Stimulated activated CD8-positive, alpha-beta memory T cell treated with anti-CD3 and anti-CD28 coated beads, Interleukin-7, amount 100 ng/mL, for 4 hours (primary cell): ENCODE data around the gene GPC2.
A peak's percentile ranks its signal among the peaks of the same experiment; 100 is the strongest.
"Not testable (repeated sequence)": the region's sequence is repeated elsewhere in the genome, so short reads cannot be mapped to it uniquely, and the experiment has no call there.

Source experiments
- DNase-seq, 2 donors: peaks; one replicate each; pipeline ENCODE4 v3.0.0-alpha.2; 2020; ENCODE audit warnings: low read depth in 2 of 2

The GPC2 gene

DNA sequence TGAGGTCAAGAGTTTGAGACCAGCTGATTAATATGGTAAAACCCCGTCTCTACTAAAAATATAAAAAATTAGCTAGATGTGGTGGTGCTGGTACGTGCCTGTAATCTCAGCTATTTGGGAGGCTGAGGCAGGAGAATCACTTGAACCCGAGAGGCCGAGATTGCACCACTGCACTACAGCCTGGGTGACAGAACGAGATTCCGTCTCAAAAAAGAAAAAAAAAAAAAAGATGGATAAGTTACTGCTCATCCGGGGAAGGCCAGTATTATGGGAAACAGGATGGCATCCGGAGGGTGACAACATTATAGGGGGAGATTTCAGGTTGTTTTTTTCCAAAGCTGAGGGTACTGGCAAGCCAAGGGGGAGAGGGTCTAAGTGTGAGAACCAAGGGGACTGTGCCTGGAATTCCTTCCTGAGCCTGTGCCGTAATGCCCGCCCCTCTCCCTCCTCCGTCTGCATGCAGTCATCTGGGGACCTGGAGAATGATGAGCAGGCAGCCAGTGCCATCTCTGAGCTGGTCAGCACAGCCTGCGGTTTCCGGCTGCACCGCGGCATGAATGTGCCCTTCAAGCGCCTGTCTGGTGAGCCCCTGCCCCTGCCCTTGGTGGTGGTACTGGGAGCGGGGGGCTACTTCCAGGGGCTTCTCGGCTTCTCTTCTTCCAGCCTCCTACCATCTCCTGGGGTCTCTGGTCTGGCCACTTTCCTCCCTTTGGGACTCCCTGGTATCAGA lies 24.1 kb downstream of the GPC2 start:
- DNase-seq: no peak

DNA sequence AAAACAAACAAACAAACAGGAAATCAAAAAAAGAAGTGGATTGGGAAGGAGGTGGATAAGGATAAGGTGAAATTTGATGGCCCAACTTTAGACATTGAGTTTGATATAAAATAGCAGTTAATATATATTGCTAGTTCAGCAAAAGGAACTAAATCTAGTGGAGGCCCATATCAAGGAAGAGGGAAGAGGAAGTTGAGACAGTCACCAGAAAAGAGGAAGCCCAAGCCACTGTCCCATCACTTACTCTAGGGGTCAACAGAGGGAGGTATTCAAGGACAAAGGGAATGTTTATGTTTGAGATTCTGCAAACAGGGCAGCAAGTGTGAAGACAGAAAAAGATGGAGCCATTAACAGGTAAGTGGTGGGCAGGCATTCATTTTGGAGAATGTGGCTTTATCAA lies 24.8 kb downstream of the GPC2 start:
- no peak for DNase-seq

DNA sequence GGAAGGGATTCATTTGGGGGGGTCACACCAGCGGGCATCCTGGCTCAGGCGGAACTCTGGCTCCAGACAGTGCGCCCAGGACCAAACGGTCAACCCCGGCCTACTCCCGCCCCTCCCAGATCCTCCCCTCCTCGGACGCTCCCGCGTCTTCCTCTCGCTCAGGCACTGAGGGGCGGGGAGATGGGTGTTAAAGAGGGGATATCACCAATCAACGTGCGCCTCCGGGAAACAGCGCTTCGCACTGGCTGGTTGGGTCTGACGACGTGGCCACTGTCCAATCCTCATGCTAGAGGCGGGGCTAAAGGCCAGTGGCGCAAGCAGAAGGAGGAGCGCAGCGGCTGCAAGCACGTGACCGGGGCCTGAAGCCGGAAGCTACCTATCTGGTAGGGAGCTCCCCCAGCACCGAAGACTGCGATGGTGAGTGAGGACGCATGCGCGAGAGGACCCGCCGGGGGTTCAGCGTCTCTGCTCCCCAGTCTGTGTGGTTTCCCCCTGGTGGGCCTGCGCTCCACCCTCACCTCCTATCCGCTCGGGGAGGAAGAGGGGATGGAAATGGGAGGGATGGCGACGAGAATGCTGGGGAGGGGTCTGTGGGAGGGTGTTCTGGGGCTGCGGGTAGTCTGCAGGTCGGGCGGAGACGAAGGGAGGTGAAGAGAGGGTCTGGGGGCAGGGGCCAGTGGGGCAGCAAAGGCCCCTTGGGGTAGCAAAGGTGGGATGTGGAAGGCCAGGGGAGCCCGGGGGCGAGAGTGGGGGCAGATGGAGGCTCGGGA lies 28.4 kb downstream of the GPC2 start, which contains the start of gene LAMTOR4:
Gene LAMTOR4, plus strand, starts transcription at position 360 of the 770 bp plus-strand sequence. Its CDS starts 55 bp downstream, at position 415.
- peak; percentile 97 for DNase-seq

DNA sequence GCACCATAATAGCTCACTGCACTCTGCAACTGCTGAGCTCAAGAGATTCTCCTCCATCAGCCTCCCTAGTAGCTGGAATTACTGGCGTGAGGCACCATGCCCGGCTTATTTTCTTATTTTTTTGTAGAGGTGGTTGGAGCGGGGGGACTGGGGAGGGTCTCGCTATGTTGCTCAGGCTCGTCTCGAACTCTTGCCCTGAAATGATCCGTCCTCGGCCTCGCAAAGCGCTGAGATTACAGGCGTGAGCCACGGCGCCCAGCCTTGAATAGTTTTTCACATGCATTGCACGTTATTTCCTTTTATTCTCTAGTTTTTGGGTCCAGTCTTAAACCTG lies 29.0 kb downstream of the GPC2 start:
- no peak for DNase-seq

DNA sequence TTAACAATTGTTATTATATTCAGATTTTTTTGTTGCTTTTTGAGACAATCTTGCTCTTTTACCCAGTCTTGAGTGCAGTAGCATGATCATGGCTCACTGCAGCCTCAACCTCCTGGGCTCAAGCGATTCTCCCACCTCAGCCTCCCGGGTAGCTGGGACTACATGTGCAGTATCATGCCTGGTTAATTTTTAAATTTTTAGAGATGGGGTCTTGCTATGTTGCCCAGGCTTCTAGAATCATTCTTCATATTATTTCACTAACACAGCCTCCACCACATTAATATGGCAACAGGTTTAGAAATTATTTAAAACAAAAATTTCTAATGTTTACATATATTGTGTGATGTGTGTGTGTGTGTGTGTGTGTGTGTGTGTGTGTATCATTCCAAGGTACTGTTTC lies 29.9 kb downstream of the GPC2 start:
- no peak for DNase-seq

DNA sequence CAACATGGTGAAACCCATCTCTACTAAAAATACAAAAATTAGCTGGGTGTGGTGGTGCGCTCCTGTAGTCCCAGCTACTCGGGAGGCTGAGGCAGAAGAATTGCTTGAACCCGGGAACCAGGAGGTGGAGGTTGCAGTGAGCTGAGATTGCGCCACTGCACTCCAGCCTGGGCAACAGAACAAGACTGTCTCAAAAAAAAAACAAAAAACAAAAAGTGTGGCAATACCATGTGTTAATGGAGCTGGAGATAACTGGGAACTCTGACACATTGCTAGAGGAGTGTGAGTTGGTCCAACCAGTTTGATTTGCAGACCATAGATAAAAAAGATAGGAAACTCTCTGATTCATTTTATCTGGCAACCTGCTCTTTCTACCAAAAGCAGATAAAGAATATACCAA lies 30.8 kb downstream of the GPC2 start:
- DNase-seq: not testable (repeated sequence)

DNA sequence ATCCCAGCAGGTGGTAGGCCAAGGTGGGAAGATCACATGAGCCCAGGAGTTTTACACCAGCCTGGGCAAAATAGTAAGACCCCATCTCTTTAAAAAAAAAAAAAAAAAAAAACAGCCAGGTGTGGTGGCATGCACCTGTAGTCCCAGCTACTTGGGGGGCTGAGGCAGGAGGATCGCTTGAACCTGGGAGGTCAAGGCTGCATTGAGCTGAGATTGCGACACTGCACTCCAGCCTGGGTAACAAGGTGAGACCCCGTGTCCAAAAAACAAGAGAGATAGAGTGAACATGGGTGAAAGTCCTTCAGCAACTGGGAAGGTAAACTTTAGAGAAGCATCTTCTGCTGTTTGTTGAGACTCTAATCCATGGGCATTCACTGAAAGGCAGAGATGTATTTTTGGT lies 34.7 kb downstream of the GPC2 start:
- DNase-seq: no peak

DNA sequence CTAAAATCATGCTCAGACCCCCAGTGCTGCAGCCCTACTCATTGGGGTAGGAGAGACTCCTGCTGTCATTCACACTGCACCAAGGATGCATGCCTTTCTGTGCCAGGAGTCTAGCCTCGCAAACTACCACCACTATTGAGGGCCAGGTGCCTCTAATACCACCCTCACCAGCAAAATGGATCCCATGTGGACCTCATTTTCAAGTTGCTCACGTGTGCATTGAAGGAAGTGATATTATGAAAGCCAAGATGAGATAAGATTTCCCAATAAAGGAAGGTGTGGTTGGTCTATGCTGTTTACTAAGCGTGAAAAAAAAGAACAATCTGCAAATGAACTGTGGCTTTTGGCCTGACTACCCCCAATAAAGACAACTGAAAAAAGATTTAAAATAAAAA lies 35.6 kb downstream of the GPC2 start:
- DNase-seq: no peak

DNA sequence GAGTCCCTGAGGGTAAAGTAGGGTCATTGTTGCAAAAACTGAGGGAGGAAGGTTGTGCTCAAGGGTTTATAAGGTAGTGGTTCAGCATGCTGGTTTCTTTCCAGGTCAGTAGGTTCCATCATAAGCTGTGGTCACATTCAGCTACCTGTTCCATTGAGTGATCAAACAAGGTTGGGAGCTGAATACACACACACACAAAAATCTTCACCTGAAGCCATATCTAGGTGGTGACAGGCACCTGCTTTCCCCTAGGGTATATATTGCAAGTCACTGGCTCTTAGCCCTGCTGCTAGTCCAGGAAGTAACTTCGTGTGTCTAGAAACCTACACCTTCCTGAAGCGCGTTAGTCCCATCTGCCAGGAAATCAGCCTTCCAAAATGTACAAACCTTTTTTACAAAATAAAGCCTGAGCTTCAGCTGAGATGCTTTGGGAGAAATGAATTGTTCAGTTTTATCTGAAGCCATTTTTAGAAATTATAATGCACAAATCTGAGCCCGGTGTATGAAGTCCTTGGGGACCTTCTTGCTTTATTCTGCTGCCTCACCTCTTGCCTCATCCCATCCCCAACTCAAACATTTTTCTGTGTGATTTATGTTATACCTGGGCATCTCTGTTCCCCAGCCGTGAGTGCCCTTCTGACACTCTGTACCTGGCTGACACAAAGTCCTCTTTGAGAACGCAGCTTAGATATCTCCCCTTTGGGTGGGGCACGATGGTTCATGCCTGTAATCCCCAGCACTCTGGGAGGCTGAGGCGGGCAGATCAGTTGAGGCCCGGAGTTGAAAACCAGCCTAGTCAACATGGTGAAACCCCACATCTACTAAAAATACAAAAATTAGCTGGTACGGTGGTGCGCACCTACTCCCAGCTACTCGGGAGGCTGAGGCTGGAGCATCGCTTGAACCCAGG lies 39.1 kb downstream of the GPC2 start:
- no peak for DNase-seq

DNA sequence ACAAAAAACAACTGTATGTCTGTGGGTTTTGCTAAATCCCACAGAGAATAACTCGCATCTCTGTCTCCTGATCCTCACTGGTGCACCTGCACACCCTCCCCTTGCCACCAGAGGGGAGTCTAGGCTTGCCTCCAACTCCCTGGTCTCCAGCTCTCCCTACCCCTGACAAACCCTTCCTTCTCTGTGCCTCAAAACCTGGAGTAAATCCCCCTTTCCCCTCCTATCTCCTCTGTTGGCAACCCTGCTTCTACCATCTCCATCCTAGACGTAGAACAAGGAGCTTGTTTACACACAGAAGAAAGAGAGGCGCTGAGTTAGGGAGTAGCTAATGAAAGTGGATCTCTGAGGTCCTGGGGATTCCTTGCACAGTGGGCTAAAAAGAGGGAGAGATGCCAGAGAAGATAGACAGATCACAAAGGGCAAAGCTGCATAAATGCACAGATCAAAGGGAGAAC lies 44.5 kb downstream of the GPC2 start:
- peak in 1 of 2 donors; percentile 41 for DNase-seq

DNA sequence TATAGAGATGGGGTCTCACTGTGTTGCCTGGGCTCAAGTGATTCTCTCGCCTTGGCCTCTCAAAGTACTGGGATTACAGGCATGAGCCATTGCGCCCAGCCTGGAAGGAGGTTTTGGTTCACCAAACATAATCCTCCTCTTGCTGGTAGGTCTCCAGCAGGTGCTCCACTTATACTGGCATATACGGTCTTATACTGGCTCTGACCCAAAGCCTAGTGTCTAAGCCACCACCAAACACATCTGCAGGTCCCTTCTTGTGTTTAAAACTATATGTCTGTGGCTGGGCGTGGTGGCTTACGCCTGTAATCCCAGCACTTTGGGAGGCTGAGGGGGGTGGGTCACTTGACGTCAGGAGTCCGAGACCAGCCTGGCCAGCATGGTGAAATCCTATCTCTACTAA lies 45.1 kb downstream of the GPC2 start:
- no peak for DNase-seq

DNA sequence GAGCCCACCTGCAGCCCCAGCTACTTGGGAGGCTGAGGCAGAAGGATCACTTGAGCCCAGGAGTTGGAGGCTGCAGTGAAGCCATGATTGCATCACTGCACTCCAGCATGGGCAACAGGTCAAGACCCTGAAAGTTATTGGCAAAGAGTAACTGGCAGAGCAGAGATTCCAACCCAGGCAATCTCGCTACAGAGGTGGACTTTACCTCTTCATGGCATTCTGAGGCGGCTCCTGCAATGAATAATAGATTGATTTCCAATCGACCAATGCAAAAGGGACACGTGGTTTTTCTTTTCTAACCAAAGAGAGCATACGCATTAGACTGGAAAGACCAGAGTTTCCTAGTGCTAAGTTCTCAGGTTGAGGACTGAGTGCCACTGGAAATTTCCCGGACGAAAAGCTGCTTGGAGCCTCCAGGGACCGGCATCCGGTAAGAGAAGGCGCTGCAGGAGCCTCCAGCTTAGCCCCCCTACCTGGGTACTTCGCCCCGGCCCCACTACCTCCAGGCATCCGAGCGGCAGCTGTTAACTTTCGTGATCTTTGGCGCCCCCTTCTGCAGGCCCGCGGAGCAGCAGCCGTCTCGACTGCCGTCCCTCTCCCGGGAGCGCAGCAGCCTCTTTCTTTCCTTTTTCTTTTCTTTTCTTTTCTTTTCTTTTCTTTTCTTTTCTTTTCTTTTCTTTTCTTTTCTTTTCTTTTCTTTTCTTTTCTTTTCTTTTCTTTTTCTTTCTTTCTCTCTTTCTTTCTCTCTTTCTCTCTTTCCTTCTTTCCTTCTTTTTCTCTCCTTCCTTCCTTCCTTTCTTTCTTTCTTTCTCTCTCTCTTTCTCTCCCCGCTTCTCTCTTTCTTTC lies 46.4 kb downstream of the GPC2 start:
- DNase-seq: peak; percentile 62 to 70

DNA sequence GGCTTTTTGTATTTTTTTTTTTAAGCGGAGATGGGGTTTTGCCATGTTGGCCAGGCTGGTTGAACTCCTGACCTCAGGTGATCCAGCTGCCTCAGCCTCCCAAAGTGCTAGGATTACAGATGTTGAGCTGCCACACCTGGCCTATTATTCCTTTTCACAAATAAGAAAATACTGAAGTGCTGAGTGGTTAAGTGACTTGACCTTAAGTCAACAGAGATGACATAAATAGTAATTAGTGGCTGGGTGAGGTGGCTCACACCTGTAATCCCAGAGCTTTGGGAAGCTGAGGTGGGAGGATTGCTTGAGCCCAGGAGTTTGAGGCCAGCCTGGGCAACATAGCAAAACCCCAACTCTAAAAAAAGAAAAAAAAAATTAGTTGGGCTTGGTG lies 47.0 kb downstream of the GPC2 start:
- DNase-seq: not testable (repeated sequence)

DNA sequence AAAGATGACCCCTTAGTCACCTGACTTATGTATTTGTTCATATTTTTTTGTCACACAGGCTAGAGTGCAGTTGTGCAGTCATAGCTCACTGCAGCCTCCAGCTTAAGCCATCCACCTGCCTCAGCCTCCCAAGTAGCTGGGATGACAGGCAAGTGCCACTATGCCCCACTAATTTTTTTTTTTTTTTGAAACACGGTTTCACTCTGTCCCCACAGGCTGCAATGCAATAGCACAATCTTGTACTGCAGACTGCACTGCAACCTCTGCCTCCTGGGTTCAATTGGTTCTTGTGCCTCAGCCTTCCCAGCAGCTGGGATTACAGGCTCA lies 48.6 kb downstream of the GPC2 start:
- no peak for DNase-seq

DNA sequence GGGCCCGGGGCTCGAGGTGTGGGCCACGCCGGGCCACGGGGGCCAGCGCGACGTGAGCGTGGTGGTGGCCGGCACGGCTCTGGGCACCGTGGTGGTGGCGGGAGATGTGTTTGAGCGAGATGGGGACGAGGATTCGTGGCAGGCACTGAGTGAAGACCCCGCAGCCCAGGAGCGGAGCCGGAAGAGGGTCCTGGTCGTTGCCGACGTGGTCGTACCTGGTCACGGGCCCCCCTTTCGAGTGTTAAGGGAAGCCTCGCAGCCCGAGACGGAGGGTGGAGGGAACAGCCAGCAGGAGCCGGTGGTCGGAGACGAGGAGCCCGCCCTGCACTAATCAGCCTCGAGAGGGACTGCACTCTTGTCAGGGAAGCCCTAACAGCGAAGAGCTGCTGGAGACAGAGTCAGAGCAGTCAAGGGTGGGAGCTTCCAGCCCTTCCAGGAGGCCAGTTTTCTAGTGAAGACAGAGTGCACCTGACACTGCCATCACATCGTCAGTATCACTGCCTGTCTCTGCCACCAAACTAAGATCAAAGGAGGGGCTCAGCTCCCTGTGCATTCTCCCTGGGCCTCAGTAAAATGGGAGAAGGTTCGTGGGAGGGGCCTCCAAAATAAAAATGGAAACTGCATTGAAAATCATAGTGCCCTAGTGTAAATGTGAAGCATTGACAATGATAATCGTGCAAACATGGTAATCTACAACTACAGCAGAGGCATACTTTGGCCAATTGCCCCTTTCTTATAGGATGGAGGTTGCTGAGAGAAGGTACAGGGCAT lies 49.1 kb downstream of the GPC2 start:
- peak in 1 of 2 donors; percentile 6 for DNase-seq

DNA sequence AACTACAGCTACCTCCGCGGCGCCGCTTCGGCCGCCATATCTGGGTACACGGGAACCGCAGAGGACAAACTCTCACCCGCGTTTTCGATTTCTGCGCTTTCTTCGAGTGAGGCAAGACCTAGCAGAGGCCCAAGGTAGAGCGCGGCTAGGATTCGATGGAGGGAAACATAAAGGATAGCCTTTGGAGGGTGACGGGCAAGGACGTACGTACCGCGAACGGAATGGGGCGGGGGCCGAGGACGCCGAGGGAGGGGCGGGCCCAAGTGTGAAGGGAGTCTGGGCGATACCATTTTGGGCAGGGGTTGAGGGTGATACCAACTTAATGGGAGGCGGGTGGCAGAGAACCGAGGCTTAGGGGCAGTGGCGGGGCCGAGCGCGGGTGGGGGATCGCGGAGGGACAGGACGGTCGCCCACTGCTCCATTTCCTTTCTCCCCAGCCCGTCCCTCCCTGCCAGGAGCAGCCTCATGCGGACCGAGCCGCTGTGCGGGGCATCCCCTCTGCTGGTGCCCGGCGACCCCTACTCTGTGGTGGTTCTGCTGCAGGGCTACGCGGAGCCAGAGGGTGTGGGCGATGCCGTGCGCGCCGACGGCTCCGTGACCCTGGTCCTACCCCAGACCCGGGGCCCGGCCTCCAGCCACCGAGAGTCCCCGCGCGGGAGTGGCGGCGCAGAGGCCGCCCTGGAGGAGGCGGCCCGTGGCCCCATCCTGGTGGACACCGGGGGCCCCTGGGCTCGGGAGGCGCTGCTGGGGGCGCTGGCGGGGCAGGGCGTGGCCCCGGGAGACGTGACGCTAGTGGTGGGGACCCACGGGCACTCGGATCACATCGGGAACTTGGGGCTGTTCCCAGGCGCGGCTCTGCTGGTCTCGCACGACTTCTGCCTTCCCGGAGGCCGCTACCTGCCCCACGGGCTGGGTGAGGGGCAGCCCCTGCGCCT lies 50.0 kb downstream of the GPC2 start, which contains the start of gene MBLAC1:
Gene MBLAC1, plus strand, starts transcription at position 37 of the 935 bp plus-strand sequence. Its CDS starts 429 bp downstream, at position 466.
- peak; percentile 82 to 83 for DNase-seq

DNA sequence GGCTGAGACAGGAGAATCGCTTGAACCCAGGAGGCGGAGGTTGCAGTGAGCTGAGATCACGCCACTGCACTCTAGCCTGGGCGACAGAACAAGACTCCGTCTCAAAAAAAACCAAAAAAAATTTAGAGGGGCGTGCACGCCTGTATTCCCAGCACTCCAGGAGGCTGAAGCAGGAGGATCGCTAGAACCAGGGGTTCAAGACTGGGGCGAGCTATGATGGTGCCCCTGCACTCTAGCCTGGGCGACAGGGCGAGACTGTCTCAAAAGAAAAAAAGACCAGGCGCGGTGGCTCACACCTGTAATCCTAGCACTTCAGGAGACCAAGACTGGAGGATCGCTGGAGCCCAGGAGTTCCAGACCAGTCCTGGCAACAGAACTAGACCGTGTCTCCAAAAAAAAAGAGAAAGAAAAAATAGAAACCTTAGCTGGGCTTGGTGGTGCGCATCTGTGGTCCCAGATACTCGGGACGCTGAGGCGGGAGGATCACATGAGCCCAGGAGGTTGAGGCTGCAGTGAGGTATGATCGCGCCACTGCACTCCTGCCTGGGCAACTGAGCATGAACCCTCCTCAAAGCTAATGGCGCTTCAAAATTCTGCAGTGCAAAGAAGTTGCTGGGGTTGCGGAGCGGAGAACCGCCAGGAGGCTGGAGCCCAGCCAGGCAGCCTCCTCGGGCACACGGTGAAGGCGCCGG lies 50.8 kb downstream of the GPC2 start:
- no peak for DNase-seq

DNA sequence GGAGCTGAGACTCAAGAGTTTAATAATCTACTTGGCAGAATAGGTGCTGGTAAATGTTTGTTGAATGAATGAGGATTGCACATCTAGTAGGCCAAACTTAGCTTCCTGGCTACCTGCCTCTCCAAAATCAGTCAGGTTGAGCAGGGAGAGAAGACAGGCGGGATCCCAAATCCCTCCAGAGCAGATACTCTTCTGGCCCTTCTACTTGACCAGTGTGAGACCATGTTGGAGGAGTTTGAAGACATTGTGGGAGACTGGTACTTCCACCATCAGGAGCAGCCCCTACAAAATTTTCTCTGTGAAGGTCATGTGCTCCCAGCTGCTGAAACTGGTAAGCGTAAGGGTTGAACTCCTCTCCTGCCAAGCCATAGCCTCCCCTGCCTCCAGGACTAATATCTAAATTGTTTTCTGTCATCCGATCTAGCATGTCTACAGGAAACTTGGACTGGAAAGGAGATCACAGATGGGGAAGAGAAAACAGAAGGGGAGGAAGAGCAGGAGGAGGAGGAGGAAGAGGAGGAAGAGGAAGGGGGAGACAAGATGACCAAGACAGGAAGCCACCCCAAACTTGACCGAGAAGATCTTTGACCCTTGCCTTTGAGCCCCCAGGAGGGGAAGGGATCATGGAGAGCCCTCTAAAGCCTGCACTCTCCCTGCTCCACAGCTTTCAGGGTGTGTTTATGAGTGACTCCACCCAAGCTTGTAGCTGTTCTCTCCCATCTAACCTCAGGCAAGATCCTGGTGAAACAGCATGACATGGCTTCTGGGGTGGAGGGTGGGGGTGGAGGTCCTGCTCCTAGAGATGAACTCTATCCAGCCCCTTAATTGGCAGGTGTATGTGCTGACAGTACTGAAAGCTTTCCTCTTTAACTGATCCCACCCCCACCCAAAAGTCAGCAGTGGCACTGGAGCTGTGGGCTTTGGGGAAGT lies 52.6 kb downstream of the GPC2 start:
- DNase-seq: no peak
